Vagina (tissue), 2 donors: ENCODE measurements around the gene DOC2B.

Source experiments
- CTCF ChIP-seq, 3 experiments: fragments of 450-650 bp in 2 of 3; fragments of 200-600 bp in 1 of 3; sonication (generic) in 1 of 3; IDR thresholded peaks; one replicate each; pipeline ENCODE4 v1.5.1; 2017 to 2019; ENCODE audit warnings: antibody characterized with exemption in 3 of 3, mild to moderate bottlenecking in 2 of 3, moderate library complexity in 2 of 3
- POLR2A ChIP-seq, 2 donors: fragments of 450-650 bp; IDR thresholded peaks; one replicate each; pipeline ENCODE4 v1.6.1; 2017; ENCODE audit warnings: antibody characterized with exemption in 2 of 2, mild to moderate bottlenecking in 2 of 2, moderate library complexity in 2 of 2

GRCh38 chr17:151886-152859 lies 29.3 kb downstream of the DOC2B start:
- TF ChIP-seq CTCF (IDR thresholded peaks at IDR 0.05) (no peak), POLR2A (IDR thresholded peaks at IDR 0.05) (no peak)
